Left renal cortex interstitium (tissue), 4 donors: ENCODE measurements around the gene PPL. TPM values are rescaled to one million over a fixed set of nuclear protein-coding genes. Genes with fewer than 3 reads are reported as not detected.
"Not testable (repeated sequence)": the region's sequence is repeated elsewhere in the genome, so short reads cannot be mapped to it uniquely, and the experiment has no call there.

Experiments
- DNase-seq, 4 donors: peaks; one replicate each; pipeline ENCODE4 v3.0.0-alpha.2; 2013; ENCODE audit warnings: low read depth in 4 of 4, low spot score in 2 of 4, missing footprints in 1 of 4
- polyA plus RNA-seq, 4 donors: library from polyadenylated mRNA; unstranded; fragments of 120-200 nt; gene quantifications; one replicate each; pipeline ENCODE4 v1.2.1, GENCODE V29; 2013; ENCODE audit not compliant: insufficient read length in 4 of 4

PPL gene
- polyA plus RNA-seq, 4 donors = 26.5 to 39.9 (median 31.2) TPM

GRCh38 chr16:4935241-4935855 lies 1.6 kb downstream of the PPL start:
- no peak for DNase-seq

DNA sequence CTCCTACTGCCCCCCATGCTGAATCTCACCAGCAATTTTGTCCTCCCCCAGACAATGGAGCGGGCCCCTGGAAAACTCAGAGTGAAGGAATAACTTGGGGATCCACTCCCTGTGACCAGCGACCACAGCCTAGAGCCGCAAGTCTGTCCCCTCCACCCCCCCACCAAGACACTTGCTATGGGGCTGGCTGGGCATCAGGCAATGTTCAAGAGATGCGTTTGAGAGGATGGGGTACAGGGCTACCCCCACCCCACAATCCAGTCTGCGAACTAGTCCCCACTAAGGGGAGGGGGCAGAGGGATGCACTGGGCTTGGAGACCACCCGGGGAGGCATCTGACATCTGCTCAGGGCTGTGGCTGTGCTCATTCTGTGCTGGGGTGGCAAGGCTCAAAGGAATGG lies 2.4 kb downstream of the PPL start:
- no peak for DNase-seq

DNA sequence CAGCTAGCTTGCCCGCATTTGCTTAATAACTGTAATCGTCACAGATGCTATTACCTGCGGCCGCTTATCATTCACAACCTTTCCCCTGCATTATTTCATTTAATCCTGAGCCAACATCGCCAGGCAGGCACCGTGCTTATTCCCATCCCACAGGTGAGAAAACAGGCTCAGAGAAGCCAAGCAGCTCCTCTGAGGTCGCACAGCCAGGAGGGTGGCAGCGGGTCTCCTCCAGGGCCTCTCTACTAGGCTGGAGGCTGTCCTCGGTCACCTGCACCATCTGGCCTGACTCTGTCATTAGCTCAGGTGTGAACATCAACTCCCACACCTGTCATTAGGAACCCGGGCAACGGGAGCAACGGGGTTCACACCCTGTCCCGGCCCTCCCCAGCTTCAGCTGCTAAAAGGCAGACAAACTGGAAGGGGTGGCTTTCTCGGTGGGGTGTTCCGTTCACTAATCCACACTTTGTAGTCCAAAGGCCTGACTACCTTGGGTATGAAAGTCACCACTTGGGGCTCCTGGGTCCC lies 3.0 kb downstream of the PPL start:
- no peak for DNase-seq

GRCh38 chr16:4933433-4933832 lies 3.5 kb downstream of the PPL start:
- DNase-seq = no peak

- DNase-seq = no peak
Observed at GRCh38 chr16:4931381-4931780, 5.6 kb downstream of the PPL start.

DNA sequence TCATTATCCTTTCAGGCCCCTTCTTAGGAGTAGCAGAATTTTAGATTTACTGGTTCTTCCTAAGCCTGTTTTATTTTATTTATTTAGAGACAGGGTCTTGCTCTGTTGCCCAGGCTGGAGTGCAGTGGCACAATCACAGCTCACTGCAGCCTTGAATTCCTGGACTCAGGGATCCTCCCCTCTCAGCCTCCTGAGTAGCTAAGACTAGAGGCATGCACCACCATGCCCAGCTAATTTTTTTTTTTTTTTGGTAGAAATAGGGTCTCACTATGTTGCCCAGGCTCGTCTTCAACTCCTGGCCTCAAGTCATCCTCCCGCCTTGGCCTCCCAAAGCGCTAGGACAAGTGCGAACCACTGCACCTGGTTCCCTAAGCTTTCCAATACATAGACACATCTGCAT lies 7.3 kb downstream of the PPL start:
- DNase-seq = not testable (repeated sequence)

DNA sequence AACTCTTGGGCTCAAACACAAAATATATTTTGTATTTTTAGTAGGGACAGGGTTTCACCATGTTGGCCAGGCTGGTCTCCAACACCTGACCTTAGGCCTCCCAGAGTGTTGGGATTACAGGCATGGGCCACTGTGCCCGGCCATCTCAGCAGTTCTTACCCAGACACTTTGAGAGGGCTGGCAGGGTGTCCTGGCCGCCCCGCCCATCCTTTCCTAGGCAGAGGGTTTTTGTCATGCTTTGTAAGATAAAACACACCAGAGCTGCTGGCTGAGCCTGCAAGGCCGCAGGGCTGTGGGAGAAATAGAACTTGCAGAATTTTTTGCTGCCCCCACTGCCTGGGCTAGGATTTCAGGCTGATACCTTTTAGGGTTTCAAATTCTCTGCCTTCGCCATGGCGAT lies 8.7 kb downstream of the PPL start:
- no peak for DNase-seq

DNA sequence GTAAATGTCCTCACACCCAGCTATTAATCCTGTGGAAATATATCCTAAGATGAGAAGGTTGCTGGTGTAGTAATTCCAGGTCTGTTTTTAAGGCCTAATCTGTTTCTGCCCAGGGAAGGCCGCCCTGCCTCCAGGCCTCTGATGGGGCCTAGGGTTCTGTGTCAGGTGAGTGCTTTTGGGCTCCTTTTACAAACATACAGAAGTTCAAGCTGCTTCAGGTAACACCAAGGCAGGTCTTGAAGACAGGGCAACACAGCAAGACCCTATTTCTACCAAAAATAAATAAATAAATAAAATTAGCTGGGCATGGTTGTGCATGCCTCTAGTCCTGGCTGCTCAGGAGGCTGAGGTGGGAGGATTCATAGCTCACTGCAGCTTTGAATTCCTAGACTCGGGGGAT lies 9.3 kb downstream of the PPL start:
- DNase-seq = no peak

DNA sequence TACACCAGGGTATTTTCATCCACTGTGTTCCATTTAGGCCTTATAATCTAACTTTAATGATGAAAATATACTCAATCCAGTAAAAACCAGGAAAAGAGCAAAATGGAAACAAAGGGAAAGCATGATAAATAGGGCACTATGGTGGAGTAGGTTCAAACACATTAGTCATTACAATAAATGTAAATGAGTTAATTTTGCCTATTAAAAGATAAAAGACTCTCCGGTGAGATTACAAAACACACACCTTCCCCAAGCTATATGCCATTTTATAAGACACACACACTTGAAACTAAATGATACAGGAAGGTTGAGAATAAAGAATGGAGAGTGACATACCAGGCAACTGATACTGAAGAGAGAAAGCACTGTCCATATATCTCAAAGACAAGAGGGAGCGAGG lies 10.0 kb downstream of the PPL start:
- DNase-seq = no peak

DNA sequence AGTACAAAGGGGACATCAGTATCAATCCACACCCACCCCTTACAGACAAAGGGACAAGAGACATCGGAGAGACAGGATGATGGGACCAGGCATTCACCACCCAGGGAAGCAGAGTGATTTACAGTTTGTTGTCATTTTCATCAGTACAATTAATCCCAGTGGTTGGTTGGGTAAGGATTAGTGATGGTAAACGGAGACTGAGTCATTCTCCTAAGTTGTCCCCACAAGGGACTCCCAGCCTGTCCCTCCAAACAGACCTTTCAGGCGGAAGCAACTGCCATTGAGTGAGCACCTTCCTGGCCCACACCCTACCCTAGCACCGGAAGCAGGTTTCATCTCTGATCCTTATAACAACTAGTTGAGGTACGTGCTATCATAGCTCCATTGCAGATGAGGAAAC lies 11.2 kb downstream of the PPL start:
- no peak for DNase-seq

- DNase-seq = no peak
Observed at GRCh38 chr16:4925293-4925607, 11.7 kb downstream of the PPL start.

DNA sequence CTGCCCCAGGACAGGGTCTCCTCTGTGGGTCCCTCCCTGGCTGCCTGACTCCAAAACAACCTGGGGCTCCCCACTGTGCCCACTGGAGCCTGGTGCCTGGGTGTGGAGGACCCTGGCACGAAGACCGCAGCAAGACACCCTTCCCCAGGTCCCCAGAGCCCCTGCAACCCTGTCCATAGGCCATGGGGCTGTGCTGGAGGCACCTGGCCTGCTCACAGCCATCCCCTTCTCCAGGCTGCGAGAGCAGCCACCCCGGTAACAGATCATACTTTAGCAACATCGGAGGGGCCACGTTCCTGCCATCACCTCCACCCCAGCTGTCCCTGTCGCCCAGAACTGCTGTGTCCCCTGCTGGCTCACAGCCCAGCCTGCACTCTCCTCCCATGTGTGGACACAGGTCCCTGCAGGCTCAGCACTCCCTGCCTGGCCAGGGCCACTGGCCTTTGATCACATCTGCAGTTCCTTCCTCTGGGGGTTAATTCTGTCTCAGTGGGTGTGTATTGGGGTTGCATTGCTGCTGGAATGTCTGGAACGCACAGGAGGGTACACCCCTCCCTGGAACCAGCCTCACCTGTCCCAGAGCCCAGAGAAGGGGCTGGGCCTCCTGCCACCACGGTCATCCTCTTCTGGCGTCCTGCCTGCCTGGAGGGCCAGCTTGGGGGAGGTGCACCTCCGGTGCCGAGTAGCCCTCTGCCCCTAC lies 12.2 kb downstream of the PPL start:
- no peak for DNase-seq

GRCh38 chr16:4923853-4924252 lies 13.1 kb downstream of the PPL start:
- no peak for DNase-seq

DNA sequence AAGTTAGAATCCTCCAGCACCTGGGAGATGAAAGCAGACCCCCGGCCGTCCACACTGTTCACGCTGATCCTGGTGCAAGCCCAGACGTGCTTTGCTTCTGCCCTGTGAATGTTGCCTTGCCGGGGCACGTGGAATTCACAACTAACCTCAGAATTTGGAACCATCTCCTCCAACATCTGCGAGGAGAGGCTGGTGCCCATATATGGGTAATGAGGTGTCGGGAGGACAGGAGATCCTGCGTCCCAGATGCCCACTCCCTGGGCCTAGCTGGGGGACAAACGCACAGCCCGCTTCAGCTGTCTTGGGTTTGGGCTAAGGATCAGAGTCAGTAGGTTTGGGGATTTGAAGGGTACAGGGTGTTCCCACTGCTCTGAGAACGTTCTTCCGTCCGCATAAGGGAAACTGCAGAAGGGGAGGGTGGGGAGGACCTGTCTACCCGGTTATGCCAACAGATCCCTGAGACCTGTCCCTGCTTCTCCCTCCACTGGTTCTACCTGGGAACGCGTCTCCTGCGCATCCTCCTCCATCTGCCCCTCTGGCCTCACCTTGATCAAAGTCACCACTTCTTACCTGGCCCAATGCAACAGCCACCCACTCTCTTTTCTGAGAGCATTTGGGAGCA lies 14.1 kb downstream of the PPL start:
- DNase-seq = no peak

- no peak for DNase-seq
Observed at GRCh38 chr16:4920826-4921225, 16.1 kb downstream of the PPL start.

- no peak for DNase-seq
Observed at GRCh38 chr16:4918781-4919251, 18.1 kb downstream of the PPL start.

DNA sequence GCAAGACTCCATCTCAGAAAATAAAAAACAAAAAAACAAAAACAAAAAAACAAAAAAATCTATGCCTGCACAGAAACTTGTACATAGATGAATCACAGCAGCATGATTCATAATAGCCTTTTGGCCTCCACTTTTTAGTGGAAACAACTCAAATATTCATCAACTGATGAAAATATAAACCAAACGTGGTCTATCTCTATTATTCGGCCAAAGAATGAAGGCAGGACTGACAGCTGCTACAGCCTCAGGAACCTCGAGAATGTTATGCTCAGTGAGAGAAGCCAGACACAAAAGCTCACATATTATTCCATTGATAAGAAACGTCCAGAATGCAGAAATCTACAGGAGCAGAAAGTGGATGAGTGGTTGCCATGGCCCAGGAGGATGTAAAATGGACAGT lies 19.8 kb downstream of the PPL start:
- no peak for DNase-seq

- no peak for DNase-seq
Observed at GRCh38 chr16:4915226-4915761, 21.7 kb downstream of the PPL start.

- no peak for DNase-seq
Observed at GRCh38 chr16:4914528-4915225, 22.3 kb downstream of the PPL start.

GRCh38 chr16:4913774-4914525 lies 23.0 kb downstream of the PPL start:
- DNase-seq = no peak
